Measurements from ENCODE around the gene PPT1. TPM values are rescaled to one million over a fixed set of nuclear protein-coding genes. Genes with fewer than 3 reads are reported as not detected.
A peak's percentile ranks its signal among the peaks of the same experiment; 100 is the strongest.

Gene PPT1
- total RNA-seq (2012; rRNA removed) = 41.6 and 48.7 TPM in 2 replicates

GRCh38 chr1:40096977-40097782 lies at the start of gene PPT1:
Gene PPT1, minus strand, starts transcription at chr1:40097252. Its CDS starts 14 bp downstream, at chr1:40097238.
- H3K9me3 ChIP-seq (replicated peaks; ENCODE audit: low read length) = no peaks in the 10 kb centered on the region
- H3K27me3 ChIP-seq (ENCODE audit: control insufficient read depth, insufficient read depth, low read length) = peaks cover 8% of the 10 kb centered on the region
- H3K36me3 ChIP-seq (ENCODE audit: insufficient read depth, low read length) = peaks cover under 1% of the 10 kb centered on the region
- H3K4me3 ChIP-seq (ENCODE audit: low read length) = peak within 1 kb of the TSS; percentile 87
- H3K9ac ChIP-seq (ENCODE audit: low read depth, low read length) = peak within 1 kb of the TSS; percentile 81
- H3K4me2 ChIP-seq (ENCODE audit: low read length) = peak within 1 kb of the TSS; percentile 93
- peaks cover 9% of the 10 kb centered on the region for H3K4me1 ChIP-seq (ENCODE audit: control insufficient read depth, insufficient read depth, low read length)

GRCh38 chr1:40143891-40144575 lies 47.0 kb upstream of the PPT1 start:
- Histone ChIP-seq H3K4me3 (ENCODE audit: low read length) (no peak overlapping the region), H3K36me3 (ENCODE audit: insufficient read depth, low read length) (no peaks in the 10 kb centered on the region), H3K9ac (ENCODE audit: low read depth, low read length) (no peak overlapping the region), H3K27me3 (ENCODE audit: control insufficient read depth, insufficient read depth, low read length) (peaks cover 55% of the 10 kb centered on the region), H3K4me2 (ENCODE audit: low read length) (no peak overlapping the region), H3K4me1 (ENCODE audit: control insufficient read depth, insufficient read depth, low read length) (peaks cover 2% of the 10 kb centered on the region), H3K9me3 (replicated peaks; ENCODE audit: low read length) (no peaks in the 10 kb centered on the region)

GRCh38 chr1:40141878-40142535 lies 45.0 kb upstream of the PPT1 start:
- H3K9me3 ChIP-seq (replicated peaks; ENCODE audit: low read length) = no peaks in the 10 kb centered on the region
- H3K27me3 ChIP-seq (ENCODE audit: control insufficient read depth, insufficient read depth, low read length) = peaks cover 39% of the 10 kb centered on the region
- no peak overlapping the region for H3K4me2 ChIP-seq (ENCODE audit: low read length)
- peaks cover 2% of the 10 kb centered on the region for H3K4me1 ChIP-seq (ENCODE audit: control insufficient read depth, insufficient read depth, low read length)
- H3K4me3 ChIP-seq (ENCODE audit: low read length) = no peak overlapping the region
- H3K36me3 ChIP-seq (ENCODE audit: insufficient read depth, low read length) = no peaks in the 10 kb centered on the region
- no peak overlapping the region for H3K9ac ChIP-seq (ENCODE audit: low read depth, low read length)

- no peak overlapping the region for H3K9ac ChIP-seq (ENCODE audit: low read depth, low read length)
These were observed 43.3 kb upstream of the PPT1 start for GRCh38 chr1:40140211-40140973.

GRCh38 chr1:40133839-40134238 lies 36.8 kb upstream of the PPT1 start:
- H3K27me3 ChIP-seq (ENCODE audit: control insufficient read depth, insufficient read depth, low read length) = peaks cover 36% of the 10 kb centered on the region
- H3K4me2 ChIP-seq (ENCODE audit: low read length) = no peak overlapping the region
- H3K9ac ChIP-seq (ENCODE audit: low read depth, low read length) = no peak overlapping the region
- no peak overlapping the region for H3K4me3 ChIP-seq (ENCODE audit: low read length)
- no peaks in the 10 kb centered on the region for H3K9me3 ChIP-seq (replicated peaks; ENCODE audit: low read length)
- no peaks in the 10 kb centered on the region for H3K4me1 ChIP-seq (ENCODE audit: control insufficient read depth, insufficient read depth, low read length)
- no peaks in the 10 kb centered on the region for H3K36me3 ChIP-seq (ENCODE audit: insufficient read depth, low read length)

More at GRCh38 chr1:40140211-40140973, 43.3 kb upstream of the PPT1 start:
- H3K36me3 ChIP-seq (ENCODE audit: insufficient read depth, low read length) = no peaks in the 10 kb centered on the region
- H3K4me2 ChIP-seq (ENCODE audit: low read length) = peak overlapping the region; percentile 36
- H3K27me3 ChIP-seq (ENCODE audit: control insufficient read depth, insufficient read depth, low read length) = peaks cover 39% of the 10 kb centered on the region
- no peaks in the 10 kb centered on the region for H3K9me3 ChIP-seq (replicated peaks; ENCODE audit: low read length)
- peaks cover 2% of the 10 kb centered on the region for H3K4me1 ChIP-seq (ENCODE audit: control insufficient read depth, insufficient read depth, low read length)
- H3K4me3 ChIP-seq (ENCODE audit: low read length) = no peak overlapping the region

- Histone ChIP-seq H3K4me3 (ENCODE audit: low read length) (peak overlapping the region; percentile 57), H3K36me3 (ENCODE audit: insufficient read depth, low read length) (no peaks in the 10 kb centered on the region), H3K9me3 (replicated peaks; ENCODE audit: low read length) (no peaks in the 10 kb centered on the region), H3K4me2 (ENCODE audit: low read length) (peak overlapping the region; percentile 75), H3K27me3 (ENCODE audit: control insufficient read depth, insufficient read depth, low read length) (peaks cover 36% of the 10 kb centered on the region), H3K4me1 (ENCODE audit: control insufficient read depth, insufficient read depth, low read length) (no peaks in the 10 kb centered on the region), H3K9ac (ENCODE audit: low read depth, low read length) (no peak overlapping the region)
These were observed 36.2 kb upstream of the PPT1 start for GRCh38 chr1:40133312-40133665.

- no peaks in the 10 kb centered on the region for H3K4me1 ChIP-seq (ENCODE audit: control insufficient read depth, insufficient read depth, low read length)
- no peak overlapping the region for H3K9ac ChIP-seq (ENCODE audit: low read depth, low read length)
- peaks cover 36% of the 10 kb centered on the region for H3K27me3 ChIP-seq (ENCODE audit: control insufficient read depth, insufficient read depth, low read length)
- no peaks in the 10 kb centered on the region for H3K36me3 ChIP-seq (ENCODE audit: insufficient read depth, low read length)
- H3K9me3 ChIP-seq (replicated peaks; ENCODE audit: low read length) = no peaks in the 10 kb centered on the region
- H3K4me2 ChIP-seq (ENCODE audit: low read length) = peak overlapping the region; percentile 75
- peak overlapping the region; percentile 57 for H3K4me3 ChIP-seq (ENCODE audit: low read length)
These were observed 35.6 kb upstream of the PPT1 start for GRCh38 chr1:40132383-40133311.

- Histone ChIP-seq H3K4me1 (ENCODE audit: control insufficient read depth, insufficient read depth, low read length) (no peaks in the 10 kb centered on the region), H3K27me3 (ENCODE audit: control insufficient read depth, insufficient read depth, low read length) (peaks cover 25% of the 10 kb centered on the region), H3K9ac (ENCODE audit: low read depth, low read length) (no peak overlapping the region), H3K9me3 (replicated peaks; ENCODE audit: low read length) (no peaks in the 10 kb centered on the region), H3K4me3 (ENCODE audit: low read length) (no peak overlapping the region), H3K4me2 (ENCODE audit: low read length) (no peak overlapping the region), H3K36me3 (ENCODE audit: insufficient read depth, low read length) (no peaks in the 10 kb centered on the region)
These were observed 33.8 kb upstream of the PPT1 start for GRCh38 chr1:40130892-40131291.

- H3K4me1 ChIP-seq (ENCODE audit: control insufficient read depth, insufficient read depth, low read length) = no peaks in the 10 kb centered on the region
- no peaks in the 10 kb centered on the region for H3K36me3 ChIP-seq (ENCODE audit: insufficient read depth, low read length)
- peaks cover 61% of the 10 kb centered on the region for H3K27me3 ChIP-seq (ENCODE audit: control insufficient read depth, insufficient read depth, low read length)
- no peak overlapping the region for H3K4me3 ChIP-seq (ENCODE audit: low read length)
- H3K9ac ChIP-seq (ENCODE audit: low read depth, low read length) = no peak overlapping the region
- no peak overlapping the region for H3K4me2 ChIP-seq (ENCODE audit: low read length)
- H3K9me3 ChIP-seq (replicated peaks; ENCODE audit: low read length) = no peaks in the 10 kb centered on the region
These were observed 25.8 kb upstream of the PPT1 start for GRCh38 chr1:40122855-40123254.

GRCh38 chr1:40120128-40120527 lies 23.1 kb upstream of the PPT1 start:
- H3K9ac ChIP-seq (ENCODE audit: low read depth, low read length) = no peak overlapping the region
- no peaks in the 10 kb centered on the region for H3K9me3 ChIP-seq (replicated peaks; ENCODE audit: low read length)
- H3K4me1 ChIP-seq (ENCODE audit: control insufficient read depth, insufficient read depth, low read length) = no peaks in the 10 kb centered on the region
- H3K27me3 ChIP-seq (ENCODE audit: control insufficient read depth, insufficient read depth, low read length) = peaks cover 80% of the 10 kb centered on the region
- no peak overlapping the region for H3K4me2 ChIP-seq (ENCODE audit: low read length)
- no peaks in the 10 kb centered on the region for H3K36me3 ChIP-seq (ENCODE audit: insufficient read depth, low read length)
- no peak overlapping the region for H3K4me3 ChIP-seq (ENCODE audit: low read length)

Data from skeletal muscle satellite cell (primary cell).